ENCODE measurements around the gene CAMTA1. TPM values are rescaled to one million over a fixed set of nuclear protein-coding genes. Genes with fewer than 3 reads are reported as not detected.

Gene CAMTA1
- total RNA-seq, 3 donors from 2014 or later: 73.4 to 114 (median 82.6) TPM

DNA sequence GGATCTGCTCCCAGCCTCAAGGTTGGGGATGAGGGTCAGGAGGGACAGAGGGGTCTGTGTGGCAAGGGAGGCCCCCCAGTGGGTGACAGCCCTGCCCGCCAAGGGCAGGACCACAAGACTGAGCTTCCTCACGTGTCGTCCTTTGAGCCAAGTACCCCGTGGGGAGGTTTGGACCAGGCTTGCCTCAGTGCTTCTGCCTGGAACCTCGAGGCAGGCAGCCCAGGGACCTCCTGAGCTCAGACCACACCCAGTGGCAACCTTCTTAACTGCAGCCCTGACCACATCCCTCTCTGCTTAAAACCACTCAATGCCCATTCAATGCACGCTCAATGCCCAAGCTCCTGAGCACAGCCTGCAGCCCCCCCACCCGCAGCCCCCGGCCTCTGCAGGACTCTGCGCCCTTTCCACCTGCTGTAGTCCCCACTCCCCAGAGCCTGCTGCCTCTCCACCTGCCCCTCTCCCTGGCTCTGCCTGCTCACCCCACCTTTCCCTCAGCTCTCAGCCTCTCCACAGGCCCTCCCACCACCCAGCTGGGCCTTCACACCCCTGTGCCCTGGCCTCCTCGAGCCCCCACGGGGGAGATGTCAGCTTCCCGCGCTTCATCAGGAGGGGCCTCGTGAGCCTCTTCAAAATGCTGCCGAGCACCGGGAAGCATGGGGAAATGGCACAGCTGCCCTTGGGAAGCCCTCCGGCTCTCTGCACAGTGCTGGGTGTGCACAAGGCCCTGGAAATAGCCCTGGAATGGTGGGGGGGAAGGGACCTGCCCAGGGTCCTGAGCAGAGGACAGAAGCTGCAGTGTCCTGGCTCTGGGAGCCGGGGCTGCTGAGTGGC lies 856.5 kb downstream of the CAMTA1 start:
- Histone ChIP-seq H3K4me3 (no peak overlapping the region), H3K4me1 (ENCODE audit: low read depth) (no peaks in the 10 kb centered on the region), H3K9me3 (no peaks in the 10 kb centered on the region), H3K36me3 (ENCODE audit: low read depth) (no peaks in the 10 kb centered on the region)
- ATAC-seq: no peak
- intact Hi-C loops (cut with DNase I, micrococcal nuclease): no loop called here
- DNase-seq: peak in 1 of 3 donors; percentile 6
- TF ChIP-seq, protein P1, sequence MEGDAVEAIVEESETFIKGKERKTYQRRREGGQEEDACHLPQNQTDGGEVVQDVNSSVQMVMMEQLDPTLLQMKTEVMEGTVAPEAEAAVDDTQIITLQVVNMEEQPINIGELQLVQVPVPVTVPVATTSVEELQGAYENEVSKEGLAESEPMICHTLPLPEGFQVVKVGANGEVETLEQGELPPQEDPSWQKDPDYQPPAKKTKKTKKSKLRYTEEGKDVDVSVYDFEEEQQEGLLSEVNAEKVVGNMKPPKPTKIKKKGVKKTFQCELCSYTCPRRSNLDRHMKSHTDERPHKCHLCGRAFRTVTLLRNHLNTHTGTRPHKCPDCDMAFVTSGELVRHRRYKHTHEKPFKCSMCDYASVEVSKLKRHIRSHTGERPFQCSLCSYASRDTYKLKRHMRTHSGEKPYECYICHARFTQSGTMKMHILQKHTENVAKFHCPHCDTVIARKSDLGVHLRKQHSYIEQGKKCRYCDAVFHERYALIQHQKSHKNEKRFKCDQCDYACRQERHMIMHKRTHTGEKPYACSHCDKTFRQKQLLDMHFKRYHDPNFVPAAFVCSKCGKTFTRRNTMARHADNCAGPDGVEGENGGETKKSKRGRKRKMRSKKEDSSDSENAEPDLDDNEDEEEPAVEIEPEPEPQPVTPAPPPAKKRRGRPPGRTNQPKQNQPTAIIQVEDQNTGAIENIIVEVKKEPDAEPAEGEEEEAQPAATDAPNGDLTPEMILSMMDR (IDR thresholded peaks at IDR 0.05): no peak

DNA sequence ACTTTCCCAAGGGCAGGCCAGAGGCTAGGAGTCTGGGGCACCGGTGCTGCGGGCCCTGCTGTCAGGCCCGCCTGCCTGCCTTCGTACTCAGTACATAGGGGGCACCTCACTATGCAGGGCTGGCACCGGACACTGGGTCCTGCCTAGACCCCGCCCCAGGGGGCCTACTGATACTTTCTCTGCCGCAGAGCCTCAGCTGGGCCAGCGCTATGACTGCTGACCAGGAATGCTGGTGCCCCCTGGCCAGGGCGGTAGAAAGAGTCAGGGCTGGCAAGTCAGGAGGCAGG lies 857.1 kb downstream of the CAMTA1 start:
- intact Hi-C loops (cut with DNase I, micrococcal nuclease): no loop called here
- no peaks in the 10 kb centered on the region for H3K9me3 ChIP-seq
- TF ChIP-seq, protein P1 (IDR thresholded peaks at IDR 0.05): no peak
- no peaks in the 10 kb centered on the region for H3K36me3 ChIP-seq (ENCODE audit: low read depth)
- ATAC-seq (no peak), DNase-seq (no peak)
- no peak overlapping the region for H3K4me3 ChIP-seq
- H3K4me1 ChIP-seq (ENCODE audit: low read depth): no peaks in the 10 kb centered on the region

DNA sequence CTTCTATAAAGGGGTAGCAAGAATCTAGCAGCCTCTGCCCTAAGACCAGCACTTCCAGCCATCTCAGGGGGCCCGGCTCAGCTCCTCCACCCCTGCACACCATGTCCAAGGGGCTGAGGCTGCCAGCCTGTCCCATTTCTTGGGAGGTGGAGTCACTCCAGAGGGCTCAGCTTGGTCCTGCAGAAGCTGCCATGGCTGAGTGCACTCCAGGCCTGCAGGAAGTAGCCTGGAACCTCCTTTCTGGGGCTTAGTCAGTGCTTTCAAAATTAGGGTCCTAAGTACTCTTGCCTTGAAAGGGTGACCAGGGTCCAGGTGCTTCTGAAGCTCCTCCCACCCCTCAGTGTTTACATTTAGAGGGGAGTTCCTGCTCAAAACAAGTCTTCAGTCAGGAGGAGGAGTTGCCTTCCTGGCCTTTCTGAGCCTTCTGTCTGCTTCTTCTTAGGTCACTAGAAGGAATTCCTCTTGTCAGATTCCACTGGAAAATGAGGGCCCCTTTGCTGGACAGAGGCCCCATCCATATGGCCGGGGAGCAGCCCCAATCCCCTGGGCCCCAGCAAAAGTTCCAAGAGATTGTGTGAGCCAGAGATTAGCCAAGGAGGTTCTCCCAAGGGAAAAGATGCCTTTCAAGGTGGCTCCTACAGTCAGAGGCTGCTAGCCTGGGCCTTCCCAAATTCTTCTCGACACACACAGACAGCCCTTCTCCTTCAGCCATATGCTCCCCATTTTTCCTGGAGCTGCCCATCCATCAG lies 857.7 kb downstream of the CAMTA1 start:
- no peak for ATAC-seq
- no peaks in the 10 kb centered on the region for H3K36me3 ChIP-seq (ENCODE audit: low read depth)
- H3K4me1 ChIP-seq (ENCODE audit: low read depth): no peaks in the 10 kb centered on the region
- TF ChIP-seq, protein P1 (IDR thresholded peaks at IDR 0.05): no peak
- intact Hi-C loops (cut with DNase I, micrococcal nuclease): no loop called here
- no peak overlapping the region for H3K4me3 ChIP-seq
- no peaks in the 10 kb centered on the region for H3K9me3 ChIP-seq
- peak in 2 of 3 donors; percentile 7 to 13 for DNase-seq

DNA sequence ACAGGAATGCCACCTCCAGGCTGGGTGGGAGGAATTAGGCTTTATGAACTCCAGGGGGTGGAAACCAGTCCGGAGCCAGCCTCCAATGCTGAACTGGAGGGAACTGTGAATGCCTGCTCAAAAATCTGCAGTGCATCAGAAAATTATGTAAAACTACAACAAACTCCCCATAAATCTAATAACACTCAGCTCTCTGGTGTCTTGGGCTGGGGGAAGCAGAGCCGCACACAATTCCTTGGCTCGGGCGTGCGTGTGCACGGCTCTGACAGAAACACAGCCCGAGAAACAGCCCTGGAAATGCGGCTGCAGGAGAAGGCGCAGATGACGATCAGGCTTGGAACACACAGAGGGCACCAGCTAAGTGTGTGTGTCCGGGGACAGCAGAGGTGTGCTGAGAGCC lies 858.3 kb downstream of the CAMTA1 start:
- TF ChIP-seq, protein P1 (IDR thresholded peaks at IDR 0.05): no peak
- Histone ChIP-seq H3K36me3 (ENCODE audit: low read depth) (no peaks in the 10 kb centered on the region), H3K9me3 (no peaks in the 10 kb centered on the region), H3K4me3 (no peak overlapping the region), H3K4me1 (ENCODE audit: low read depth) (no peaks in the 10 kb centered on the region)
- intact Hi-C loops (cut with DNase I, micrococcal nuclease): no loop called here
- DNase-seq (peak in 1 of 3 donors; percentile 9), ATAC-seq (no peak)

DNA sequence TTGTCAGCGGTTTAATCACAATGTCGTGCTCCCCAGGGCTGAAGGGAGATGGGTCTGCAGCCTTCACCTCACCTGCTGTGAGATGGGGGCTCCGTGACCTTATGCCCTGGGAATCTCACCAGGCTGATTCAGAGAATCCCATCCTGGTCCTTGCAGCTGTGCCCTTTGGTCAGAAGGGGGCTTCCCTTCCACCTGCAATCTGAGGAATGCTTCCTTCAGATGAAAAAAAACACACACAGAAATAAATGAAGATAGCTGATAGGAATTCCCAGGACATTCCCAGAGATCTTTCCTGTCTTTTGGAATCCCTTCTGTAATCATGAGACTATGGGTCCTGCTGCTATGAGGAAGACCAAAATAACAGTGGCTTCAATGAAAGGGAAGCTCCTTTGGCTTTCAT lies 858.8 kb downstream of the CAMTA1 start:
- TF ChIP-seq, protein P1 (IDR thresholded peaks at IDR 0.05): no peak
- H3K4me1 ChIP-seq (ENCODE audit: low read depth): no peaks in the 10 kb centered on the region
- intact Hi-C loops (cut with DNase I, micrococcal nuclease): no loop called here
- no peaks in the 10 kb centered on the region for H3K9me3 ChIP-seq
- DNase-seq (no peak), ATAC-seq (no peak)
- H3K36me3 ChIP-seq (ENCODE audit: low read depth): no peaks in the 10 kb centered on the region
- H3K4me3 ChIP-seq: no peak overlapping the region

Measured in mucosa of descending colon (tissue), 3 donors.